EL (cell line): ENCODE results near the gene PPP2R3C.
"Not testable (repeated sequence)": the region's sequence is repeated elsewhere in the genome, so short reads cannot be mapped to it uniquely, and the experiment has no call there.

ENCODE experiments used
- DNase-seq: peaks from one replicate; pipeline ENCODE4 v3.0.0-alpha.2; 2016

PPP2R3C gene

GRCh38 chr14:35123388-35123703 is 1.6 kb upstream of the PPP2R3C start:
- no peak for DNase-seq

DNA sequence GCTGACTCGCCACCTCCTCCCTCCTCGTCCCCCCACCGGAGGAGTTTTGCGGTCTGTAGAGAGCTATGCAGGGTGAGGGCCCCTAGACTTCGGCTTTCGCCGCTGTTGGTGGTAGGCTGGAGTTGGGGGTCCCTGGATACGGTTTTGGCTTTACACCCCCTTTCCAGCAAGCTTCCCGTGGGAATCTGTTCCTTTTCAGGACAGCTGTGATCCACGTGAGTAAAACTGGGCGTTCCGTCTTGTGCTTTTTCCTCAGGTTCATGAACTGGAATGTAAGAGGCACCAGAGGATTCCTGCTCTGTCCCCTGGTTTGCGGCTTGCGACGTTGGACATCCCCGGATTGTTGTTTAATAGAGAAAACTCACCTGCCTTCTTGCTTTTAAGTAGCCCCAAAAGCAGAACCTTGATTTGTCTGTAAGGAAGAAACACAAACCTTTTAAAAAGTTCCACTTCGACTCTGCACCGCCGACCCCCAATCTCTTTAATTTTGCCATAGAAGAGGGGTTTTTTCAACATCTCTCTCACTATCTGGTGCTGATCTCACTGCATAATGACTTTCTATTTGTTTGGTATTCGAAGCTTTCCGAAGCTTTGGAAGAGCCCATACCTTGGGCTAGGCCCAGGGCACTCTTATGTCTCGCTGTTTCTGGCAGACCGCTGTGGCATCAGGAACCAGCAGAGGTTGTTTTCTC is 1.1 kb upstream of the PPP2R3C start:
- no peak for DNase-seq

GRCh38 chr14:35121026-35121886 is 534 bp downstream of the PPP2R3C start:
- DNase-seq, result peak; percentile 13

- DNase-seq, result no peak
Measured at GRCh38 chr14:35117112-35117511, 4.7 kb downstream of the PPP2R3C start.

DNA sequence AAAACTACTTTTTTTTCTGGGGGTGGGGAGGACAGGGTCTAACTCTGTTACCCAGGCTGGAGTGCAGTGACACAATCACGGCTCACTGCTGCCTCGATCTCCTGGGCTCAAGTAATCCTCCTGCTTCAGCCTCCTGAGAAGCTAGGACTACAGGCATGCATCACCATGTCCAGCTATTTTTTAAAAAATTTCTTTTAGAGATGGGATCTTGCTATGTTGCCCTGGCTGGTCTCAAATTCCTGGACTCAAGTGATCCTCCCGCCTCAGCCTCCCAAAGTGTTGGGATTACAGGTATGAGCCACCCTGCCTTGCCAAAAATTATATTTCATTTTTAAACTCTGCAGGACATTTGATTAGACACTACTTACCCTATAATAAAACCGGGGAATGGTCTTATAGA is 5.5 kb downstream of the PPP2R3C start:
- DNase-seq, result no peak

DNA sequence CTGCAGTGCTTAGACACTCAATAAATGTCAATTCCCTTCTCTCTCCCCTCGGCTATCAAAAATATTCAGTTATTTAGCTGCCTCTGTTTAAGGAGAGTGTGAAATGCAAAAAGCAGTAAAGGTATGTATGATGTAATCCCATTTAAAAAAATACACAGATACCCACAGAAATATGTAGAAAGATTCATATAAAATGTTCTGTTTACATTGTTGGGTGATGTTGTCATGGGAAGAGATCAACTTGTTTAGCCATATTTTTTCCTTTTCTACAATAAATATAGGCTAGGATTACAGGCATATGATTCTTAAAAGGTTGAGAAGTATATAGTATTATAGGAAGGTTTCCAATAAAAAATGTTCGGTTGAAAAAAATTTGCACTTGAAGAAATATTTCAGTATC is 7.8 kb downstream of the PPP2R3C start:
- DNase-seq, result peak; percentile 75

DNA sequence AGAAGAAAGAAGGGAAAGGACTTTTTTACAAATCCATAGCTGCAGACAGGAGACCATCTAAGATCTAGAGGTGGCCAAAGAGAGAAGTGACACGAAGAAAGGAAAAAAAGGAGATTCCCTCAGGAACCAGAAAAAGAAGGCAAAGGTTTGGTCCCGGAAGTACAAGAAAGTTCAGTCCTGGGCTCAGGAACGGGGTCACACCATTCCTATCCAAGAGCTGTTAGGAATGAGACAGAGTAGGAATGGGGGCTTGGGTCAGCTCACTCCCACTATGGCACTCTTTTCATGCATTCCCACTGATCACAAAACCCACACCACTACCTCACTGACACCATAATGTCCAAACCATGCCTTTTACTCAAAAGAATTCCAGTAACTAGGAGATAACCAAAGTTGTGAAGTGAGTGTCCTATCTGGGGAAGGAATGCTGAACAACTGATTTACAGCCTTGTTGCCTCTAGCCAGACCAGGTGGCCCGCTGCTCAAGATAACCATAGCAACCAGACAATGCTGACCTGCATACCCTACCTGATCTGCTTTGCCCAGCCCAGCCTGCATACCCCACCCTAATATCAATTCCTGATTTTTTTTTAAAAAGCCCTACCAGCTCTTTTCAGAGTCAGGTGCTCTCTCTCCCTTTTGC is 8.4 kb downstream of the PPP2R3C start:
- no peak for DNase-seq

GRCh38 chr14:35112641-35113040 is 9.1 kb downstream of the PPP2R3C start:
- no peak for DNase-seq

GRCh38 chr14:35107866-35108265 is 13.9 kb downstream of the PPP2R3C start:
- DNase-seq, result no peak

GRCh38 chr14:35094645-35095044 is 27.1 kb downstream of the PPP2R3C start:
- not testable (repeated sequence) for DNase-seq

DNA sequence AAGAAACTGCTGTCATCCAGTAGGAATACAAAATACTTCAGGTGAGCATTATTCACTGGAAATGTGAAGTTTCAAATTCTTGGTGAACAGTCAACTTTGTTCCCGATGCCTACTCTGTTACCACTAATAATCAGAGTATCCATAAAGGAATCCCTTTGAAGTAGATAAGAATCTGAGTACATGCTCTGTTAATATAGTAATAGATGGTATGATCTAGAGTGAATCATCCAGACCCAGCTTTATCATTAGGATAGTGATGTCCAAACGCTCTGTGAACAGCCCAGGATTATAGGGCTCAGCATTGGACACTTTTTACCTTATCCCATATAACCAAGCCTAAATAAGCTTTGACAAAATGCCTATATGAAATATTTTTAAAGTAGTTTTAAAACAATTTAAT is 33.3 kb downstream of the PPP2R3C start:
- peak; percentile 8 for DNase-seq

- no peak for DNase-seq
Measured at GRCh38 chr14:35085441-35085840, 36.3 kb downstream of the PPP2R3C start.

GRCh38 chr14:35083530-35084150 is 38.1 kb downstream of the PPP2R3C start:
- no peak for DNase-seq

- no peak for DNase-seq
Measured at GRCh38 chr14:35079742-35080141, 42.0 kb downstream of the PPP2R3C start.

GRCh38 chr14:35078082-35078481 is 43.7 kb downstream of the PPP2R3C start:
- no peak for DNase-seq

GRCh38 chr14:35073486-35073885 is 48.3 kb downstream of the PPP2R3C start:
- no peak for DNase-seq

DNA sequence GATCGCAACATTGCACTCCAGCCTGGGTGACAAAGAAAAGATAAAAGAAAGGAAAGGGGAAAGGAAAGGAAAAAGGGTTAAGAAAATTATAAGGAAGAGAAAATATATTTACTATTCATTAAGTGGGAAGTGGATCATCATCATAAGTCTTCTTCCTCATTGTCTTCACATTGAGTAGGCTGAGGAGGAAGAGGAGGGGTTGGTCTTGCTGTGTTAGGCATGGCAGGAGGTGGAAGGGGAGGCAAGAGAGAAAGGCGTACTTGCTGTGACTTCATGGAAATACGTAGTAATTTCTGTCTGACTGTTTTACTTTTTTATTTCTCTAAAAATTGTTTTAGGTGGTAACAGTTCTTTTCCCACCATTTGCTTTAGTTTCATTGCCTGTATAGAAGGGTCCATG is 49.6 kb downstream of the PPP2R3C start:
- DNase-seq, result no peak

GRCh38 chr14:35068238-35069012 is 53.4 kb downstream of the PPP2R3C start:
- DNase-seq, result no peak

DNA sequence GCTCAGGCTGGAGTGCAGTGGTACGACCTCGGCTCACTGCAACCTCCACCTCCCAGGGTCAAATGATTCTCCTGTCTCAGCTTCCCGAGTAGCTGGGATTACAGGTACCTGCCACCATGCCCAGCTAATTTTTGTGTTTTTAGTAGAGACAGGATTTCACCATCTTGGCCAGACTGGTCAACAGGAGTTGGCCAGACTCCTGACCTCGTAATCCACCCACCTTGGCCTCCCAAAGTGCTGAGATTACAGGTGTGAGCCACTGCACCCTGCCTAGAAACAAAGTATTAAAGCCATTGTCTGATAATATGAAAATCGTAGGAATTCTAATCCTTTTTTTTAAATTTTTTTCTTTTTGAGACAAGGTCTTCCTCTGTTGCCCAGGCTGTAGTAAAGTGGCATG is 56.1 kb downstream of the PPP2R3C start:
- not testable (repeated sequence) for DNase-seq

DNA sequence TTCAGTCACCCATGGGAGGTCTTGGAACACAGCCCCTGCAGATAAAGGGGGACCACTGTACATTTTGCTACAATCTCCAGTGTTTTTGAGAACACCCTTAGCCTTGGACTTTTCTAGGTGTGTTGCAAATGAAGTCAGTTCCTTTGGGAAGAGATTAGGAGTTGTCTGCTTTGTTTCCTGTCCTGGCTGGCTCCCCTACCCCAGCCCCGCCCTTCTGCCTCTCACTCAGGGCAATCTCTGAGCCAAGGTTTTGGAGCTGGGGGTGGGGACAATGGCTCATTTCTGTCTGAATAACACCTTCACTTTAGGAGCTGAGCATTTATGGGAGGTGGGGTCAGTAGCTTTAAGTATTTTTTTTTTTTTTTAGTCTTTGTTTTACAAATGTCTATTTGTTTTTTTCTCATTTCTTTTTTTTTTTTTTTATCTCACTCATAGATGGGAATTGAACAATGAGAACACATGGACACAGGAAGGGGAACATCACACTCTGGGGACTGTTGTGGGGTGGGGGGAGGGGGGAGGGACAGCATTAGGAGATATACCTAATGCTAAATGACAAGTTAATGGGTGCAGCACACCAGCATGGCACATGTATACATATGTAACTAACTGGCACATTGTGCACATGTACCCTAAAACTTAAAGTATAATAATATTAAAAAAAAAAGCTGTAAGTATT is 60.5 kb downstream of the PPP2R3C start:
- not testable (repeated sequence) for DNase-seq

DNA sequence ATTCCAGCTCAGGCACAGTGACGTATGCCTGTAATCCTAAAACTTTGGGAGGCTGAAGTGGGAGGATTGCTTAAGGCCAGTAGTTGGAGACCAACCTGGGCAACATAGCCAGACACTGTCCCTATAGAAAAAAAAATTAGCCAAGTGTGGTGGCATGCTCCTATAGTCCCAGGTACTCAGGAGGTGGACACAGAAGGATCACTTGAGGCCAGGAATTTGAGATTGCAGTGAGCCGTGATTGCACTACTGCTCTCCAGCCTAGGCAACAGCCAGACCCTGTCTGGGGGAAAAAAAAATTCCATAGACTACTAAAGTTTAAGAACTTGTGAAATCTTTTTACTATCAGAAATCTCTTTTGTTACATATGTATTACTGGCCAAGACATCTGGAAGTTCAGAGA is 69.2 kb downstream of the PPP2R3C start:
- DNase-seq, result no peak

DNA sequence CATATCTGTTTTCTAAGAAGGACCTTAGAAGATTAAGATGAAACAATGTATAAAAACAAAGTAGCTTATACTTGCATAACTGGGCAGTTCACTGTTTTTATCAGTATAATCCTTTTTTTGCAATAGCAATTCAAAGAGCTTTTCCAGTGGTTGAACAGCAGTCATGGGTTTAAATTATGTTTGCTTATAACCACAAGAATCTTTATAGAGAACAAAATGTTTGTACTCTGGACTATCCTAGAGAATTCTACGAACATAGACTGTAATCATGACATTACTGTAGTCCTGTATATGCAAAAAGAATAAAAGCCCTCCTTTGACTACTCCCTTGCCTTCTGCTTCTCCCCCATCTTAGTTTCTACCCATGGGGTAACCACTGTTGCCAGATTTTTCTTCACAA is 70.0 kb downstream of the PPP2R3C start:
- no peak for DNase-seq
